ENCODE measurements around the gene KIAA1217.

KIAA1217 gene

DNA sequence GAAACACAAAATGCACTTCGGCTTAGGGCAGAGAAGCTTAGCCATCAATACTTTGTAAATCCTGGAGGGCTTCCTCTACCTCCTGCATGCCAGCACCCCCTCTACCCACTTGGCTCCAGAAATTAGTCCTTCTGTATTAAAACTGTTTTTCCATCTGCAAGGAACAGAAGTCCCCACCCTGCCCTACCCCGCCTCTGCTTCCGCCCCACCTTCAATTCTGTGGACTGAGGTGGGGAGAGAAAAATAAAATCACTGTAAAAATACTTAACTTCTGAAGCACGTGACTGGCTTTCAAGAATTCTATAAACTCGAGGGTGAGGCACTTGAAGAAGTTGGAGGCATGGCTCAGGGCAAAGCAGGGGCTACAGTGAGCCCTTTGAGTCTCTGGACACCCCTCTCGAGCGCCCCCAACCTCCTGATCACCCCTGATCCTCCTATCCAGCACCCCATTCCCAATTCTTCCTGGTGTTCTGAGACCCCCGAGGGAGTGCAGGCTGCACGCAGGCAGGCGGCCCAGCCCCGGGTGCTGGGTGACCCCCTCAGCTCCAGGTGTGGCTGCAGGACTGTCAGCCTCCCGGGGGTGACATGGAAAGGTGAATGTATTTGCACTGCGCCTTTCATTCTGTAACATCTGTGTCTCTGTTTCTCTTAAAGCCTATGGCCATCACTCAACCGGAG lies 7.3 kb upstream of the KIAA1217 start:
- peak overlapping the region; percentile 68 for H2AFZ ChIP-seq
- no peak overlapping the region for H3K4me2 ChIP-seq (ENCODE audit: low read length)
- H3K9me3 ChIP-seq (ENCODE audit: control insufficient read depth, low read length): no peaks in the 10 kb centered on the region
- H3K4me3 ChIP-seq (ENCODE audit: low read depth, low read length): no peak overlapping the region
- no peaks in the 10 kb centered on the region for H3K79me2 ChIP-seq
- no peaks in the 10 kb centered on the region for H3K27me3 ChIP-seq (ENCODE audit: control insufficient read depth, insufficient read depth, low read length)
- peaks cover 14% of the 10 kb centered on the region for H3K4me1 ChIP-seq
- H3K36me3 ChIP-seq (ENCODE audit: control insufficient read depth, insufficient read depth, low read length): no peaks in the 10 kb centered on the region
- no peak overlapping the region for H3K9ac ChIP-seq
- no peak overlapping the region for H3K27ac ChIP-seq
- TF ChIP-seq, protein P1, sequence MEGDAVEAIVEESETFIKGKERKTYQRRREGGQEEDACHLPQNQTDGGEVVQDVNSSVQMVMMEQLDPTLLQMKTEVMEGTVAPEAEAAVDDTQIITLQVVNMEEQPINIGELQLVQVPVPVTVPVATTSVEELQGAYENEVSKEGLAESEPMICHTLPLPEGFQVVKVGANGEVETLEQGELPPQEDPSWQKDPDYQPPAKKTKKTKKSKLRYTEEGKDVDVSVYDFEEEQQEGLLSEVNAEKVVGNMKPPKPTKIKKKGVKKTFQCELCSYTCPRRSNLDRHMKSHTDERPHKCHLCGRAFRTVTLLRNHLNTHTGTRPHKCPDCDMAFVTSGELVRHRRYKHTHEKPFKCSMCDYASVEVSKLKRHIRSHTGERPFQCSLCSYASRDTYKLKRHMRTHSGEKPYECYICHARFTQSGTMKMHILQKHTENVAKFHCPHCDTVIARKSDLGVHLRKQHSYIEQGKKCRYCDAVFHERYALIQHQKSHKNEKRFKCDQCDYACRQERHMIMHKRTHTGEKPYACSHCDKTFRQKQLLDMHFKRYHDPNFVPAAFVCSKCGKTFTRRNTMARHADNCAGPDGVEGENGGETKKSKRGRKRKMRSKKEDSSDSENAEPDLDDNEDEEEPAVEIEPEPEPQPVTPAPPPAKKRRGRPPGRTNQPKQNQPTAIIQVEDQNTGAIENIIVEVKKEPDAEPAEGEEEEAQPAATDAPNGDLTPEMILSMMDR (IDR thresholded peaks at IDR 0.05): no peak

DNA sequence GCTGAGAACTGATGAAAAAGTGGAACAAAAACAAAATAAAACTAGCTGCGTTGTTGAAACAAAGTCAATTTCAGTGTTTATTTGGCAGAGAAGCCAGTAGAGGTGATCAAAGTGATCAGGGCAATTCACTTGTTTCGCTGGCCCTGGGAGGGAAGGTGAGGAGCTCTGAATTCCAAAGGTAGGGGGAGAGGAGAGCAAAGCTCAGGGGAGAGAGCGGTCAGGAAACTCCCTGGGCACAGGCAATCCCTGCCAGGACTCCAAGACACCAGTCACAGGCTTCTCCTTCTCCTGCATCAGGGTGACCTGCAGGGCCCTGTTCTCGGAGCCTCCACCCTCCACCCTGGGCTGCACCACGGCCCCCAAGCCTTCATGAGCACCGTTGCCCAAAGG lies 6.8 kb upstream of the KIAA1217 start:
- Histone ChIP-seq H3K9me3 (ENCODE audit: control insufficient read depth, low read length) (no peaks in the 10 kb centered on the region), H3K4me3 (ENCODE audit: low read depth, low read length) (no peak overlapping the region), H3K27ac (no peak overlapping the region), H3K9ac (no peak overlapping the region), H2AFZ (peak overlapping the region; percentile 68), H3K4me2 (ENCODE audit: low read length) (no peak overlapping the region), H3K36me3 (ENCODE audit: control insufficient read depth, insufficient read depth, low read length) (no peaks in the 10 kb centered on the region), H3K27me3 (ENCODE audit: control insufficient read depth, insufficient read depth, low read length) (no peaks in the 10 kb centered on the region), H3K79me2 (no peaks in the 10 kb centered on the region), H3K4me1 (peaks cover 19% of the 10 kb centered on the region)
- TF ChIP-seq, protein P1 (IDR thresholded peaks at IDR 0.05): no peak

DNA sequence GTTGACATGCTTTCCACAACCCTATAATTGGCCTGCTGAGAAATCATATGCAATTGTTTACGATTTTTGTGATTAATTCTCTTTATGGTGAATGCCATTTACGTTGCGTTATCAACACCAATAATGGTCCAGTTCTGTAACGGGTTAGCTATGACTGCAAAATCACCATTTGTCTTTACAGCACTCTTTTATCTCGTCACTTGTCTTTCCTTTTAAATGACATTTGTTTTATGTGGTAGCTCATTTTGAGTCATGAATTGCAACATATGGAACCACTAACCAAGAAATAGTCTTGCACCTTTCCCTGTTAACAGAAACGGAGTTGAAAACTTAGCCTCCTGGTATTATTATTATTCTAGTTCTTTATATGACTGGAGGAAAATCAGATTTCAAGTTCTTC lies 3.1 kb upstream of the KIAA1217 start:
- H3K4me1 ChIP-seq: peaks cover 34% of the 10 kb centered on the region
- TF ChIP-seq, protein P1 (IDR thresholded peaks at IDR 0.05): no peak
- no peaks in the 10 kb centered on the region for H3K27me3 ChIP-seq (ENCODE audit: control insufficient read depth, insufficient read depth, low read length)
- H3K9ac ChIP-seq: no peak overlapping the region
- no peak overlapping the region for H2AFZ ChIP-seq
- H3K4me3 ChIP-seq (ENCODE audit: low read depth, low read length): no peak overlapping the region
- peaks cover under 1% of the 10 kb centered on the region for H3K79me2 ChIP-seq
- H3K4me2 ChIP-seq (ENCODE audit: low read length): no peak overlapping the region
- H3K27ac ChIP-seq: peak overlapping the region; percentile 88
- H3K36me3 ChIP-seq (ENCODE audit: control insufficient read depth, insufficient read depth, low read length): no peaks in the 10 kb centered on the region
- H3K9me3 ChIP-seq (ENCODE audit: control insufficient read depth, low read length): no peaks in the 10 kb centered on the region

DNA sequence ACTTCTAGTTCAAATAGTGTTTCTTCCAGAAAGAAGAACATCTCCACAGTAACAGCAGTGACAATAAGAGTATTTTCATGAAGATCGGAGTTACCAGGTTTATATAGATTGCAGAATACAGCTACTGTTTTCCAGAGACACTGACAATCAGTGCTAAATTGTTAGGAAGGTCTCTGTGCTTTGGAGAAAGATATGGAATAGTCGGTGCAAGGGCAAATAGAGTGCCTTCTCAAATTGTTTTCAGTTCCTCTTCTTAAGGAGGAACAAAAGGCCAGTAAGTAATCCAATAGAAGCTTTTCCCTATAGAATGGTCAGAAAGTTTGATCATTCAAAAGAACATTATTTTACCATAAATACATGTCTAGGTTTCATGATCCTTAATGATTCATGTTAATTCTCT lies 2.6 kb upstream of the KIAA1217 start:
- Histone ChIP-seq H3K4me2 (ENCODE audit: low read length) (no peak overlapping the region), H3K4me1 (peaks cover 34% of the 10 kb centered on the region), H3K9ac (no peak overlapping the region)

More for the DNA sequence above, 2.6 kb upstream of the KIAA1217 start:
- Histone ChIP-seq H3K79me2 (peaks cover 3% of the 10 kb centered on the region), H2AFZ (peak overlapping the region; percentile 63), H3K27me3 (ENCODE audit: control insufficient read depth, insufficient read depth, low read length) (no peaks in the 10 kb centered on the region), H3K9me3 (ENCODE audit: control insufficient read depth, low read length) (no peaks in the 10 kb centered on the region), H3K27ac (peak overlapping the region; percentile 88), H3K4me3 (ENCODE audit: low read depth, low read length) (no peak overlapping the region), H3K36me3 (ENCODE audit: control insufficient read depth, insufficient read depth, low read length) (no peaks in the 10 kb centered on the region)
- TF ChIP-seq, protein P1 (IDR thresholded peaks at IDR 0.05): no peak
